ENCODE results near the gene MRPS25.

GRCh38 chr3:15009167-15009566 is 55.9 kb downstream of the MRPS25 start:
- no peak for TF ChIP-seq EP300 (IDR thresholded peaks at IDR 0.05)
- TF ChIP-seq CTCF (IDR thresholded peaks at IDR 0.05) = no peak
- no peak for TF ChIP-seq POLR2A (IDR thresholded peaks at IDR 0.05)
